SU-DHL-6 (cell line): ENCODE measurements around the gene ME3.

Experiments
- CTCF ChIP-seq: fragments of 200-600 bp; sonication (generic); IDR thresholded peaks from one replicate; pipeline ENCODE4 v1.5.1; 2017; ENCODE audit warnings: antibody characterized with exemption, mild to moderate bottlenecking, low read length, moderate library complexity; ENCODE audit not compliant: insufficient read depth, poor library complexity, severe bottlenecking
- EZH2phosphoT487 ChIP-seq: fragments of 200-600 bp; sonication (generic), shearing (Covaris generic); conservative IDR thresholded peaks from 2 replicates; pipeline ENCODE4 v1.6.1; 2018; ENCODE audit warnings: mild to moderate bottlenecking, antibody characterized with exemption, low read length, moderate library complexity, mixed read lengths

DNA sequence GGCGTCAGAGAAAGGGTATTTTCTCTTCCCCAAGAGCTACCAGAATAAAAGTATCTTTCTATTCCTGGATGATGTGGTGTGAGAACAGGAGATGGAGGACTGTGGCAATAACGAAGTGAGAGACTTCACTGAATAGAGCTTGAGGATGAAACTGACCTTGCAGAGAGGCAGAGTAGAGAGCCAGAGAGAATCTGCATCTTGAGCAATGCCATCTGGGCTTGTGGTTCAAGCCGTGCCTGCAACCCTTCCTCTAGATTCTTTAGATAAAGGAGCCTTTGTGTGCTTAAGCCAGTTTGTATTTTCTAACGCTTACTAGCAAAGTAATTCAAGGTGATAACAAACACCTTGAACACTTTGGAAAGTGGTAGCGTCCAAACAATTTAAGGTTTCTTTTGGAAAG lies 2.2 kb downstream of the ME3 start:
- TF ChIP-seq CTCF: no peak
- no peak for TF ChIP-seq EZH2phosphoT487
